ENCODE data around the gene SCLT1.
"Not testable (repeated sequence)": the region's sequence is repeated elsewhere in the genome, so short reads cannot be mapped to it uniquely, and the experiment has no call there.

The SCLT1 gene

GRCh38 chr4:129082302-129082701 is 11.0 kb downstream of the SCLT1 start:
- H3K27me3 ChIP-seq: no peaks in the 10 kb centered on the region
- no peaks in the 10 kb centered on the region for H4K20me1 ChIP-seq
- no peak for TF ChIP-seq Cebpa-rat (IDR thresholded peaks at IDR 0.05)
- H3K4me1 ChIP-seq: no peaks in the 10 kb centered on the region
- H3K9ac ChIP-seq: no peak overlapping the region
- no peak overlapping the region for H3K4me2 ChIP-seq
- peaks cover 59% of the 10 kb centered on the region for H3K36me3 ChIP-seq
- no peak overlapping the region for H3K4me3 ChIP-seq
- H3K9me3 ChIP-seq: peaks cover 60% of the 10 kb centered on the region
- no peak overlapping the region for H3K27ac ChIP-seq

GRCh38 chr4:129080129-129080528 is 13.2 kb downstream of the SCLT1 start:
- no peaks in the 10 kb centered on the region for H3K27me3 ChIP-seq
- no peak overlapping the region for H3K9ac ChIP-seq
- peaks cover 52% of the 10 kb centered on the region for H3K9me3 ChIP-seq
- TF ChIP-seq Cebpa-rat (IDR thresholded peaks at IDR 0.05): no peak
- H3K27ac ChIP-seq: no peak overlapping the region
- H3K4me2 ChIP-seq: no peak overlapping the region
- no peaks in the 10 kb centered on the region for H3K4me1 ChIP-seq
- H3K4me3 ChIP-seq: no peak overlapping the region
- H4K20me1 ChIP-seq: no peaks in the 10 kb centered on the region
- H3K36me3 ChIP-seq: peaks cover 63% of the 10 kb centered on the region

- Histone ChIP-seq H3K4me1 (no peaks in the 10 kb centered on the region), H3K9me3 (peaks cover 46% of the 10 kb centered on the region), H3K9ac (no peak overlapping the region), H3K4me2 (no peak overlapping the region), H3K27me3 (no peaks in the 10 kb centered on the region), H3K27ac (no peak overlapping the region), H4K20me1 (no peaks in the 10 kb centered on the region), H3K36me3 (peaks cover 65% of the 10 kb centered on the region), H3K4me3 (no peak overlapping the region)
- TF ChIP-seq Cebpa-rat (IDR thresholded peaks at IDR 0.05): no peak
These were observed 16.0 kb downstream of the SCLT1 start for GRCh38 chr4:129077326-129077725.

- not testable (repeated sequence) for H3K27ac ChIP-seq, H3K9ac ChIP-seq, H3K4me1 ChIP-seq, H3K4me2 ChIP-seq, H3K27me3 ChIP-seq, H4K20me1 ChIP-seq, H3K4me3 ChIP-seq
- Histone ChIP-seq H3K36me3 (peaks cover 25% of the 10 kb centered on the region), H3K9me3 (peaks cover 39% of the 10 kb centered on the region)
These were observed 23.8 kb downstream of the SCLT1 start for GRCh38 chr4:129069537-129069936.

GRCh38 chr4:129064717-129065116 is 28.6 kb downstream of the SCLT1 start:
- Histone ChIP-seq H3K4me3 (no peak overlapping the region), H3K4me2 (no peak overlapping the region), H3K27ac (no peak overlapping the region), H3K27me3 (no peaks in the 10 kb centered on the region), H3K36me3 (peaks cover 38% of the 10 kb centered on the region), H4K20me1 (no peaks in the 10 kb centered on the region), H3K4me1 (no peaks in the 10 kb centered on the region), H3K9ac (no peak overlapping the region), H3K9me3 (peaks cover 45% of the 10 kb centered on the region)
- no peak for TF ChIP-seq Cebpa-rat (IDR thresholded peaks at IDR 0.05)

- no peaks in the 10 kb centered on the region for H4K20me1 ChIP-seq
- no peak overlapping the region for H3K4me3 ChIP-seq
- H3K36me3 ChIP-seq: peaks cover 38% of the 10 kb centered on the region
- no peak overlapping the region for H3K9ac ChIP-seq
- TF ChIP-seq Cebpa-rat (IDR thresholded peaks at IDR 0.05): no peak
- H3K27me3 ChIP-seq: no peaks in the 10 kb centered on the region
- H3K4me2 ChIP-seq: no peak overlapping the region
- no peak overlapping the region for H3K27ac ChIP-seq
- H3K9me3 ChIP-seq: peaks cover 51% of the 10 kb centered on the region
- no peaks in the 10 kb centered on the region for H3K4me1 ChIP-seq
These were observed 29.7 kb downstream of the SCLT1 start for GRCh38 chr4:129063640-129064039.

GRCh38 chr4:129062580-129062979 is 30.8 kb downstream of the SCLT1 start:
- no peak for TF ChIP-seq Cebpa-rat (IDR thresholded peaks at IDR 0.05)
- Histone ChIP-seq H4K20me1 (no peaks in the 10 kb centered on the region), H3K9ac (no peak overlapping the region), H3K4me1 (no peaks in the 10 kb centered on the region), H3K4me2 (no peak overlapping the region), H3K36me3 (peaks cover 38% of the 10 kb centered on the region), H3K4me3 (no peak overlapping the region), H3K9me3 (peaks cover 56% of the 10 kb centered on the region), H3K27ac (no peak overlapping the region), H3K27me3 (no peaks in the 10 kb centered on the region)

GRCh38 chr4:129059028-129059427 is 34.3 kb downstream of the SCLT1 start:
- no peak for TF ChIP-seq Cebpa-rat (IDR thresholded peaks at IDR 0.05)
- no peak overlapping the region for H3K4me2 ChIP-seq
- no peaks in the 10 kb centered on the region for H3K4me1 ChIP-seq
- peaks cover 48% of the 10 kb centered on the region for H3K36me3 ChIP-seq
- H4K20me1 ChIP-seq: no peaks in the 10 kb centered on the region
- H3K27me3 ChIP-seq: no peaks in the 10 kb centered on the region
- H3K4me3 ChIP-seq: no peak overlapping the region
- peaks cover 91% of the 10 kb centered on the region for H3K9me3 ChIP-seq
- no peak overlapping the region for H3K27ac ChIP-seq
- no peak overlapping the region for H3K9ac ChIP-seq

GRCh38 chr4:129046055-129046959 is 47.0 kb downstream of the SCLT1 start:
- H3K9me3 ChIP-seq: peaks cover 6% of the 10 kb centered on the region
- H3K27ac ChIP-seq: no peak overlapping the region
- H3K4me1 ChIP-seq: no peaks in the 10 kb centered on the region
- no peak overlapping the region for H3K4me2 ChIP-seq
- no peaks in the 10 kb centered on the region for H3K27me3 ChIP-seq
- no peaks in the 10 kb centered on the region; the same call in 1 of the 2 replicates for H3K36me3 ChIP-seq
- H3K9ac ChIP-seq: no peak overlapping the region
- no peaks in the 10 kb centered on the region for H4K20me1 ChIP-seq
- no peak overlapping the region for H3K4me3 ChIP-seq
- no peak for TF ChIP-seq Cebpa-rat (IDR thresholded peaks at IDR 0.05)

- H4K20me1 ChIP-seq: no peaks in the 10 kb centered on the region
- no peaks in the 10 kb centered on the region for H3K4me1 ChIP-seq
- no peaks in the 10 kb centered on the region for H3K9me3 ChIP-seq
- no peaks in the 10 kb centered on the region; the same call in 1 of the 2 replicates for H3K36me3 ChIP-seq
- H3K27me3 ChIP-seq: no peaks in the 10 kb centered on the region
- H3K4me3 ChIP-seq: no peak overlapping the region
- H3K9ac ChIP-seq: no peak overlapping the region
- TF ChIP-seq Cebpa-rat (IDR thresholded peaks at IDR 0.05): no peak
- no peak overlapping the region for H3K27ac ChIP-seq
- no peak overlapping the region for H3K4me2 ChIP-seq
These were observed 49.8 kb downstream of the SCLT1 start for GRCh38 chr4:129043523-129043922.

Measured in BLaER1 (cell line).